WI38 (cell line): ENCODE data around the gene PDE4B.

Experiments used
- H3K4me3 ChIP-seq: 2 replicates; pipeline ENCODE4 v1.5.1; 2011; ENCODE audit warnings: low read depth, mild to moderate bottlenecking, control low read depth, low read length
- TF ChIP-seq, protein P1 (sequence below): IDR thresholded peaks from 2 replicates; pipeline ENCODE4 v1.5.1; 2012; ENCODE audit warnings: low read depth, mild to moderate bottlenecking, control low read depth, low read length

PDE4B gene

DNA sequence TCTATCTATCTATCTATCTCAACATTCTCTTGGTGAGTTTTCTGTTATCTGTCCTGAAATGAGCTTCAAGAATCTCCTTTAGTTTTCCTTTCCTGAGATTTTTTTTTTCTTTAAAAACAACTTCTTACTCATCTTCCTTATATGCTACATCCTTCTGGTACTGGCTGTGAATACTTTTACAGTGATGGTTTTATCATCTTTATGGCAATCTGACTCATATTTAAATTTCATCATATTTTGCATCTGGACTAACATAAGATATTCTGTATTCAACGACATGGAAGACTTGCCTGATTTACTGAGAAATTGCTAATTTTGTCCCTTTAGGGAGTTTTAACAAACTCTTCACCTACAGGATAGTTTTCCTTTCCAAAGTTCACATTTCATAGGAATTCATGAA is 33.0 kb downstream of the PDE4B start:
- no peak overlapping the region for H3K4me3 ChIP-seq
- TF ChIP-seq, protein P1, sequence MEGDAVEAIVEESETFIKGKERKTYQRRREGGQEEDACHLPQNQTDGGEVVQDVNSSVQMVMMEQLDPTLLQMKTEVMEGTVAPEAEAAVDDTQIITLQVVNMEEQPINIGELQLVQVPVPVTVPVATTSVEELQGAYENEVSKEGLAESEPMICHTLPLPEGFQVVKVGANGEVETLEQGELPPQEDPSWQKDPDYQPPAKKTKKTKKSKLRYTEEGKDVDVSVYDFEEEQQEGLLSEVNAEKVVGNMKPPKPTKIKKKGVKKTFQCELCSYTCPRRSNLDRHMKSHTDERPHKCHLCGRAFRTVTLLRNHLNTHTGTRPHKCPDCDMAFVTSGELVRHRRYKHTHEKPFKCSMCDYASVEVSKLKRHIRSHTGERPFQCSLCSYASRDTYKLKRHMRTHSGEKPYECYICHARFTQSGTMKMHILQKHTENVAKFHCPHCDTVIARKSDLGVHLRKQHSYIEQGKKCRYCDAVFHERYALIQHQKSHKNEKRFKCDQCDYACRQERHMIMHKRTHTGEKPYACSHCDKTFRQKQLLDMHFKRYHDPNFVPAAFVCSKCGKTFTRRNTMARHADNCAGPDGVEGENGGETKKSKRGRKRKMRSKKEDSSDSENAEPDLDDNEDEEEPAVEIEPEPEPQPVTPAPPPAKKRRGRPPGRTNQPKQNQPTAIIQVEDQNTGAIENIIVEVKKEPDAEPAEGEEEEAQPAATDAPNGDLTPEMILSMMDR = no peak

DNA sequence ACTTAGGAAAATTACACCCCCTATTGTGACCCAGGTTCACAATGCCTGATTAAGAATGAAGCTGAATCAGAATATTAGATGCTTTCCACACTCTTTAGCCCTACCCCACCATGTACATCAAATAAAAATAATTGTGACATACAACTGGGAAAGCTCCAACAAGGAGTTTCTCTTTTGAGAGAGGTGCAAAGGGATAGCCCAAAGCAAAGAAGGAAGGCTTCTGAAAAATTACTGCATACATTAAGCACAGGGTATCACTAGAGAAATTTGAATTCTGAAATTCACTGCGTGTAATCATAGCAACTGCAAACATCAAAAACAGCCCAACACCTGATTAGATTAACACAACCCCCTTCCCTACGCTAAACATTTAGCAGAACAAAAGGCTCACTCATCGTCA is 34.1 kb downstream of the PDE4B start:
- no peak overlapping the region for H3K4me3 ChIP-seq
- TF ChIP-seq, protein P1 = no peak

DNA sequence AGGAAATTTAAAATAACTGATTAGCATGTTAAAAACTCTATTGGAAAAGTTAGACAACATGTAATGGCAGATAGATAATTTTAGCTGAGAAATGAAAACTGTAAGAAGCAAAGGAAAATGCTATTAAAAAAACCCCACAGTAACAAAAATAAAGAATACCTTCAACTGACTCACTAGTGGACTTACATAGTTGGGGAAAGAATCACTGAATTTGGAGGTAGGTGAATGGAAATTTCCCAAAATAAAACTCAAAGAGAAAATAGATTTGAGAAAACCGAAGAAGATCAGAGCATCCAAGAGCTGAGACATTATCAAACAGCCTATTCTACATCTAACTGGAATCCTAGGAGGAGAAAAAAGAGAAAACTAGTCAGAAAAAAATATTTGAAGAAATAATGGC is 34.7 kb downstream of the PDE4B start:
- no peak overlapping the region for H3K4me3 ChIP-seq
- TF ChIP-seq, protein P1 = no peak

DNA sequence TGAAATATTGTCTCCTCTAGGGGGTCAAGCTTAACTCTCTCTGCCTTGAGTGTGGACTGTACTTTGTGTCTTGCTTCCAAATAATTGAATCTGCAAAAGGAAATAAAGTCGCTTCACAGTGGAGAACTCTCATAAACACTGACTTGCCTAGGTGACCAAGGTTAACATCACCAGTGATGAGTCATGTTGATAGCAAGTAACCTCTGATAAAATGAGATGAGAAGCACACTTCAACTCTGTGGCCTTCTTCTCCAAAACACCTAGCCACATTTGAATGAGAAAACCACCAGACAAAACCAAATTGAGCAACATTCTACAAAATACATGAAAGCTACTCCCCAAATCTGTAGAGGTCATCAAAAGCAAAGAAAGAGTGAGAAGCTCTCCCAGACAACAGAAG is 37.6 kb downstream of the PDE4B start:
- H3K4me3 ChIP-seq = no peak overlapping the region
- TF ChIP-seq, protein P1 = no peak

DNA sequence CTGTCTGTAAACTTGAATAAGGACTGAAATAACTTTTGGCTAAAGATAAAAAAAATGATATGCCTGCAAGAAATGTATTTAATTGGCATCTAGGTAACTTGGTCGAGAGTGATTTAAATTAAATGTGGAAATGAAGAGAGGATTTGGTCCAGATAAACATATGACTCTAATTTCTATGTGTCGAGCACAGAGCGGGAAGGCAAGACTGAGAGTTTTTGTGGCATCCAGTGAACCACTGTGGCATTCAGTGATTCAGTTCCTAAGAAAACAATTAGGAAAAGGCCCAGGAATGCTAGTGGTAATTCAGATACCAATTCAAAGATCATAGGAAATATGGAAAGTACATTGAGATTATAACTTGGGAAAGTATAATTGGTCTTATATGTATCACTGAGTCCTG is 39.6 kb downstream of the PDE4B start:
- no peak overlapping the region for H3K4me3 ChIP-seq

DNA sequence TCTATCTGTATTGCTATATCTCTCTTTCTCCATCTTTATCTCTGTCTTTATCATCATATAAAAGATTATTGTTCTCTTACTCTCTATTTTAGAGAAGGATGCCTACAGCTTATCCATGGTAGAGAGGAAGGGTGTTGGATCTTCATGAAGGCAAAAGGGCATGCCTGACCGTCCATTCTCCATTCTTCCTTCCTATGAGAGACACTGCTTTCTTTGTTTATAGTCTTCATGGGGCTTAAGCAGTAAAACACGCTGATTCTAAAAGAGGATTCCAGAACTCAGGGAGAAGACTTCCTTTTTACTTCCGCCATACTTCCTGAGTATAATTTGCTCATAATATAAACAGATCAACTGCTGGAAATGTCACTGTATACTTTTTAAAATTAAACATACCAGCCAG is 44.0 kb downstream of the PDE4B start:
- TF ChIP-seq, protein P1 = no peak
- H3K4me3 ChIP-seq = no peak overlapping the region

More for the DNA sequence above, 39.6 kb downstream of the PDE4B start:
- TF ChIP-seq, protein P1 = no peak

DNA sequence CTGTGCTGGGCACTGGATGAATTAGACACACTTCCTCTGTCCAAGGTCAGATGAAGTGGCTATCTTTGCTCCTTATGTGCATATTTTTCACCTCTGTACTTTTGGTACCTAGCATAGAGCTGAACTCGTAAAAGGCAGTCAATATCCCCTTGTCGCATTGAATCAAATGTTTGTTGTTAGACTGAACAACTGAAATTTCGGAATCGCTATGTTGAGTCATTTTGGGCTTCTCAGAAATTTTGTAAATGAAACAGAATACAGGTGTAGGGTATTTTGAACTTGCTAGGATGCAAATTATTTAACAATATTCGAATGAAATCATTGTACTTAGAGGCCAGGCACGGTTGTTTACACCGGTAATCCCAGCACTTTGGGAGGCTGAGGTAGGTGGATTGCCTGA is 48.0 kb downstream of the PDE4B start:
- no peak overlapping the region for H3K4me3 ChIP-seq
- TF ChIP-seq, protein P1 = no peak
